Measurements from ENCODE around the gene SPAG16.

DNA sequence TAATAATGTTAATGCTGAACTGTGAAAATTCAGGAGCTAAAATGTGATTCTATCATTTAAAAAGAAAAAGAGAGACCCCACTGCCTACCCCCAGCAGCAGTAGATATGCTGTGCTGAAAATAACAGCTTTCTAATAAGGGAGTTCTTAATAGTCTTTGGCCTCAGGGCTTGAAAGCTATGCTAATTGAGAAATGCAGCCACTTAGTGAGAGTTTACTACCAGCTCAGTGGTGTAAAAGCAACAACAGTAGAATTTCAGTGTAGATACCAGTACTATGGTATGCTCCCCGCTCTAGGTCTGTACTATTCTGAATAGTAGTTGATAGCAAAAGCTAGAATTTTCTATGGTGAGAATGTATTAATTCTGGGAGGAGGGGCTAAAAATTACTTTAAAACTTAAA, 823.5 kb downstream of the SPAG16 start:
- no peak for TF ChIP-seq TCF4 (CRISPR knock-in tag; IDR thresholded peaks at IDR 0.05; ENCODE audit: borderline replicate concordance)
- no peak for TF ChIP-seq ZNF565 (CRISPR knock-in tag; conservative IDR thresholded peaks at IDR 0.05; ENCODE audit: low read depth)
- TF ChIP-seq, protein P1, sequence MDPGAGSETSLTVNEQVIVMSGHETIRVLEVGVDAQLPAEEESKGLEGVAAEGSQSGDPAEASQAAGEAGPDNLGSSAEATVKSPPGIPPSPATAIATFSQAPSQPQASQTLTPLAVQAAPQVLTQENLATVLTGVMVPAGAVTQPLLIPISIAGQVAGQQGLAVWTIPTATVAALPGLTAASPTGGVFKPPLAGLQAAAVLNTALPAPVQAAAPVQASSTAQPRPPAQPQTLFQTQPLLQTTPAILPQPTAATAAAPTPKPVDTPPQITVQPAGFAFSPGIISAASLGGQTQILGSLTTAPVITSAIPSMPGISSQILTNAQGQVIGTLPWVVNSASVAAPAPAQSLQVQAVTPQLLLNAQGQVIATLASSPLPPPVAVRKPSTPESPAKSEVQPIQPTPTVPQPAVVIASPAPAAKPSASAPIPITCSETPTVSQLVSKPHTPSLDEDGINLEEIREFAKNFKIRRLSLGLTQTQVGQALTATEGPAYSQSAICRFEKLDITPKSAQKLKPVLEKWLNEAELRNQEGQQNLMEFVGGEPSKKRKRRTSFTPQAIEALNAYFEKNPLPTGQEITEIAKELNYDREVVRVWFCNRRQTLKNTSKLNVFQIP (CRISPR knock-in tag; IDR thresholded peaks at IDR 0.05; ENCODE audit: borderline replicate concordance, low read depth), result no peak
- no peak for TF ChIP-seq ISL1 (CRISPR knock-in tag; IDR thresholded peaks at IDR 0.05)
